Activated B cell treated with CpG ODN at 0.5 μM for 24 hours (primary cell): ENCODE results near the gene SLIT3. TPM values are rescaled to one million over a fixed set of nuclear protein-coding genes. Genes with fewer than 3 reads are reported as not detected.

Source experiments
- ATAC-seq: fragments of 200-7000 bp; cut with Tn5 transposase; one replicate; pipeline ENCODE4 v1.10.0; 2021; ENCODE audit warnings: low read depth, mild to moderate bottlenecking, moderate library complexity
- CTCF ChIA-PET: fragments of 350-600 bp; sonication (Branson Sonifier 250); formaldehyde crosslinking; loops from one replicate; lab custom pipeline; 2021; ENCODE audit warnings: antibody characterized with exemption; lab: Charles Lee
- POLR2A ChIA-PET: fragments of 350-600 bp; sonication (Branson Sonifier 250); formaldehyde crosslinking; loops from one replicate; lab custom pipeline; 2021; ENCODE audit warnings: antibody characterized with exemption; lab: Charles Lee
- DNase-seq: peaks from one replicate; pipeline ENCODE4 v3.0.0; 2022
- H3K27ac Mint-ChIP-seq: one replicate; pipeline ENCODE4 v1.8.0; 2020; ENCODE audit warnings: mixed read lengths
- H3K27me3 Mint-ChIP-seq: one replicate; pipeline ENCODE4 v1.8.0; 2021; ENCODE audit warnings: mixed read lengths
- H3K36me3 Mint-ChIP-seq: one replicate; pipeline ENCODE4 v1.8.0; 2021; ENCODE audit warnings: low read depth, mixed read lengths
- H3K4me1 Mint-ChIP-seq: one replicate; pipeline ENCODE4 v1.8.0; 2021; ENCODE audit warnings: mixed read lengths
- H3K4me3 Mint-ChIP-seq: one replicate; pipeline ENCODE4 v1.8.0; 2020; ENCODE audit warnings: mild to moderate bottlenecking, mixed read lengths
- H3K9me3 Mint-ChIP-seq: one replicate; pipeline ENCODE4 v1.8.0; 2020; ENCODE audit warnings: mixed read lengths
- CTCF ChIP-seq: fragments of 200-600 bp; IDR thresholded peaks from one replicate; pipeline ENCODE4 v1.8.0; 2022; ENCODE audit warnings: antibody characterized with exemption, mild to moderate bottlenecking
- intact Hi-C: fragments of 100-400 bp; cut with micrococcal nuclease; formaldehyde crosslinking; loops from one replicate; pipeline ENCODE4 v1.15.1; 2024
- total RNA-seq: library from RNA; stranded (reverse); gene quantifications from 2 replicates; pipeline ENCODE4 v1.2.3, GENCODE V29; 2022

Gene SLIT3
- total RNA-seq, 1 donor from 2014 or later = not detected

DNA sequence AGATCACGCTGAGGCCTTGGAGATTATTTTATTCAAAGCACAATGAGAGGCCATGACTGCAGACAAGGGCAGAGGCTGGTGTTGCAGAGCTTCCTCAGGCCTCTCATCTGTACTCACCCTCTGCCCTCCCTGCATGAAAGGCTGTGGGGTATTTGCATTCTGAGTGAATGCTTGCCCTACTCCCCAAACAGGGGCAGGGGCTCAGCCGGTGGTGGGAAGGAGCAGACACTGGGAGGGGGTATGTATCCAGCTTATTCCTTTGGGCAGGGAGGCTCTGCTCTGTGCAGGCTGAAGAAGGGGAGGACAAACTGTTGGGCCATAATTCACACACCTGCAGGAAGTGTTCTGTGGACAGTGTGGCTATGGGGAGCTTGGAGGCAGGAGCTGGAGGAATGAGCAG lies 573.4 kb downstream of the SLIT3 start:
- CTCF ChIA-PET = no interaction called here

GRCh38 chr5:168726342-168726741 lies 574.6 kb downstream of the SLIT3 start:
- H3K9me3 Mint-ChIP-seq = peaks cover 24% of the 10 kb centered on the region
- H3K27ac Mint-ChIP-seq = no peak overlapping the region
- intact Hi-C loops = no loop called here
- DNase-seq (no peak), ATAC-seq (no peak)
- peaks cover 9% of the 10 kb centered on the region for H3K27me3 Mint-ChIP-seq
- CTCF ChIA-PET = no interaction called here
- no peaks in the 10 kb centered on the region for H3K36me3 Mint-ChIP-seq
- H3K4me1 Mint-ChIP-seq = no peaks in the 10 kb centered on the region
- H3K4me3 Mint-ChIP-seq = no peak overlapping the region
- POLR2A ChIA-PET = no interaction called here
- TF ChIP-seq CTCF = no peak

More for the DNA sequence above, 573.4 kb downstream of the SLIT3 start:
- POLR2A ChIA-PET = no interaction called here
- TF ChIP-seq CTCF = no peak
- Mint-ChIP-seq H3K27me3 (peaks cover 4% of the 10 kb centered on the region), H3K4me1 (no peaks in the 10 kb centered on the region), H3K9me3 (peaks cover 24% of the 10 kb centered on the region), H3K27ac (no peak overlapping the region), H3K4me3 (no peak overlapping the region), H3K36me3 (no peaks in the 10 kb centered on the region)
- intact Hi-C loops = no loop called here
- DNase-seq = no peak
- ATAC-seq = no peak

DNA sequence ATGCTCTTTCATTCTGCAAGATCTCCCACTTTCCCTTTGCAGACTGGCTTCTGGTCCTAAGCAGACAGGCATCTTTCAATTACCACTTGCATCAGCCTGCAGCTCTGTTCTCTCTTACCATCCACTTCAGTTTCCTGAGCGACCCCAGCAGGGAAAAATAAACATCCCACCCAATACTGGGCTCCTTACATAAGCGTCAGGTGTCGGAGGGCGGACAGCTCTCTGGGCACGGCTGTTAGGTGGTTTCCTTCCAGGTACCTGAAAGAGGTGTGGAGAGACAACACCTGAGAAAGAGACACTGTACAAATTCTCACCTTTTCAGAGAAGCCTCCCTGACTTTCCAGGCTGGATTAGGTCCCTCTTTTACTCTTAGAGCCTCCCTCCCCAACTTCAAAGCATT lies 576.7 kb downstream of the SLIT3 start:
- DNase-seq (no peak), ATAC-seq (no peak)
- peaks cover 15% of the 10 kb centered on the region for H3K27me3 Mint-ChIP-seq
- H3K4me3 Mint-ChIP-seq = no peak overlapping the region
- no peak overlapping the region for H3K27ac Mint-ChIP-seq
- CTCF ChIA-PET = no interaction called here
- no peaks in the 10 kb centered on the region for H3K36me3 Mint-ChIP-seq
- no peaks in the 10 kb centered on the region for H3K4me1 Mint-ChIP-seq
- POLR2A ChIA-PET = no interaction called here
- H3K9me3 Mint-ChIP-seq = peaks cover 12% of the 10 kb centered on the region
- TF ChIP-seq CTCF = no peak
- intact Hi-C loops = no loop called here

GRCh38 chr5:168723037-168723436 lies 577.9 kb downstream of the SLIT3 start:
- Mint-ChIP-seq H3K27ac (no peak overlapping the region), H3K4me3 (no peak overlapping the region), H3K4me1 (no peaks in the 10 kb centered on the region), H3K36me3 (no peaks in the 10 kb centered on the region), H3K27me3 (peaks cover 15% of the 10 kb centered on the region), H3K9me3 (peaks cover 4% of the 10 kb centered on the region)
- DNase-seq (no peak), ATAC-seq (no peak)
- no peak for TF ChIP-seq CTCF
- intact Hi-C loops = no loop called here
- CTCF ChIA-PET = no interaction called here
- POLR2A ChIA-PET = no interaction called here

GRCh38 chr5:168721966-168722365 lies 579.0 kb downstream of the SLIT3 start:
- Mint-ChIP-seq H3K27me3 (peaks cover 15% of the 10 kb centered on the region), H3K36me3 (no peaks in the 10 kb centered on the region), H3K27ac (no peak overlapping the region), H3K4me3 (no peak overlapping the region), H3K9me3 (no peaks in the 10 kb centered on the region), H3K4me1 (no peaks in the 10 kb centered on the region)
- intact Hi-C loops = no loop called here
- no peak for TF ChIP-seq CTCF
- CTCF ChIA-PET = no interaction called here
- no peak for ATAC-seq
- POLR2A ChIA-PET = no interaction called here
- no peak for DNase-seq
